Neural progenitor cell (in vitro differentiated cells): Measurements from ENCODE around the gene CERS6.

Experiments
- EZH2 ChIP-seq: fragments of 200-600 bp; sonication (generic); IDR thresholded peaks from 2 replicates; pipeline ENCODE4 v1.6.1; 2017; ENCODE audit warnings: antibody characterized with exemption, mild to moderate bottlenecking, moderate library complexity
- TF ChIP-seq, protein P1 (sequence below): fragments of 200-600 bp; sonication (generic); IDR thresholded peaks from 2 replicates; pipeline ENCODE4 v1.5.1; 2017; ENCODE audit warnings: antibody characterized with exemption, mild to moderate bottlenecking

DNA sequence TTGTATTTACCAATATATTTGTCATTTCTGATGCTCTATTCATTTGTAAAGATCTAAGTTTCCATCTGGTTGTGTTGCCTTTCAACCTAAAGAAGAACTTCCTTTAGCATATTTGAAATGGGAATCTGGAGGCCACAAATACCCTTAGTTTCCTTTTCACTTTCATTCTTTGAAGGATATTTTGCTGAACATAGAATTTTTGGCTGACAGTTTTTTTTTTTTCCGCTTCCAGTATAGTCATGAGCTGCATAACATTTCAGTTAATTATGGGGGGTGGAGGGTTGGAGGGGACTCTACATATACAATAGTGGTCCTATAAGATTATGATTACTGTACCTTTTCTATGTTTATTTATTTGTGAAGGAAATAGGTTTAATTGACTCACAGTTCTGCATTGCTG lies 83.9 kb downstream of the CERS6 start:
- no peak for TF ChIP-seq EZH2
- TF ChIP-seq, protein P1, sequence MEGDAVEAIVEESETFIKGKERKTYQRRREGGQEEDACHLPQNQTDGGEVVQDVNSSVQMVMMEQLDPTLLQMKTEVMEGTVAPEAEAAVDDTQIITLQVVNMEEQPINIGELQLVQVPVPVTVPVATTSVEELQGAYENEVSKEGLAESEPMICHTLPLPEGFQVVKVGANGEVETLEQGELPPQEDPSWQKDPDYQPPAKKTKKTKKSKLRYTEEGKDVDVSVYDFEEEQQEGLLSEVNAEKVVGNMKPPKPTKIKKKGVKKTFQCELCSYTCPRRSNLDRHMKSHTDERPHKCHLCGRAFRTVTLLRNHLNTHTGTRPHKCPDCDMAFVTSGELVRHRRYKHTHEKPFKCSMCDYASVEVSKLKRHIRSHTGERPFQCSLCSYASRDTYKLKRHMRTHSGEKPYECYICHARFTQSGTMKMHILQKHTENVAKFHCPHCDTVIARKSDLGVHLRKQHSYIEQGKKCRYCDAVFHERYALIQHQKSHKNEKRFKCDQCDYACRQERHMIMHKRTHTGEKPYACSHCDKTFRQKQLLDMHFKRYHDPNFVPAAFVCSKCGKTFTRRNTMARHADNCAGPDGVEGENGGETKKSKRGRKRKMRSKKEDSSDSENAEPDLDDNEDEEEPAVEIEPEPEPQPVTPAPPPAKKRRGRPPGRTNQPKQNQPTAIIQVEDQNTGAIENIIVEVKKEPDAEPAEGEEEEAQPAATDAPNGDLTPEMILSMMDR, result no peak
